IPS-NIHi11 (cell line): Measurements from ENCODE around the gene VIPR2.
"Not testable (repeated sequence)": the region's sequence is repeated elsewhere in the genome, so short reads cannot be mapped to it uniquely, and the experiment has no call there.

Experiments used
- DNase-seq: peaks from one replicate; pipeline ENCODE4 v3.0.0; 2012; ENCODE audit warnings: mixed read lengths, low spot score

The VIPR2 gene

DNA sequence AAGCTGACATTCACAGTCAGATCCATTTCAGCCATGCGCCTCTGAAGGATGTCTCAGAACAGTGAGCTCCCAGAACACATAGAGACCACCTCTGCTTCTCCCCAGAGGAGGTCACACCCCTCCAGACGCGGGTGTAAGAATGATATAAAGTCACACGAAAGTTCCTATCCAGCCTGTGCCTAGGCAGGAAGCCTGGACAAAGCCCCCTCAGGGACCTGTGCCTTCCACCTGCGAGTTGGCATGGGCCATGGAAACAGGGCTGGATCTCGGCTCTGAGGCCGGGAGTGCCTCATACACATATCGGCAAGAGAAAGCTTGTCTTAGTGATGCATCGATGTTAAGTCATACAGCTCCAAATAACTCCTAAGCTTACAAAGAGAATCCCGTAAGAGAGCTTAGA lies 5.0 kb downstream of the VIPR2 start:
- no peak for DNase-seq

DNA sequence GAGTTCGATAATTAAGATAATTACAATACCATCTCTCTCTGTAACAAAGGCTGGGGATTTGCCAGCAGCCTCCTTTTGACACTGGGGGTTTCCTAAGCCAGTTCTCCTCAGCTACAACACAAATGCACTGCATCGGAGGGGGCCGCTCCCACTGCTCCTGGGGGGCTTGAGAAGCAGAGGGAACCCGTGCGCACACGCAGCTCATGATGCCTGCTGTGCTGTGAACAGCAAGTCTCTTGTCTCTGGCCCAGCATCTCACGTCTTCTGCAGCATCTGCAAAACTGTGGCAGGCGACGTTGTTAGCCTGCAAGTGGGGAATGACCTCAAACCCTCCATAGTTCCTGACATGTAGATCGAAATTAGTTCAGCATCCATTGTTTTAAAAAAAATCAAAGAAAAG lies 5.5 kb downstream of the VIPR2 start:
- DNase-seq, result no peak

DNA sequence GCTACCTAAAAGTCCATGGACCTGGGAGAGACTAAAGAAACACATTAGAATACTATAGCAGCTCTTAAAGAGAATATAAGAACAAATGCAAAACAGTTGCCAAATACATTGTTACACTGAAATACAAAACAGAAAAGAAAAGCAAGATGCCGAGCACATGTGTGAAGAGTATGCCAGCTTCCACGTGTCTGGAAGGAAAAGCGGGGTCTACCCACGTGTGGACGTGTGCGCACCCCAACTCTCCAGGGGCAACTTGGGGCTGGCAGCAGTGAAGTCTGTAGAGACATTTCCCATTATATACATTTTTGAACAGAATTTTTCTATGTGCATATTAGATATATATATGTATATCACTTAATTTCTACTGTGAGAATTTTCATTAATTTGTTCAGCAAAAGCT lies 6.2 kb downstream of the VIPR2 start:
- no peak for DNase-seq

DNA sequence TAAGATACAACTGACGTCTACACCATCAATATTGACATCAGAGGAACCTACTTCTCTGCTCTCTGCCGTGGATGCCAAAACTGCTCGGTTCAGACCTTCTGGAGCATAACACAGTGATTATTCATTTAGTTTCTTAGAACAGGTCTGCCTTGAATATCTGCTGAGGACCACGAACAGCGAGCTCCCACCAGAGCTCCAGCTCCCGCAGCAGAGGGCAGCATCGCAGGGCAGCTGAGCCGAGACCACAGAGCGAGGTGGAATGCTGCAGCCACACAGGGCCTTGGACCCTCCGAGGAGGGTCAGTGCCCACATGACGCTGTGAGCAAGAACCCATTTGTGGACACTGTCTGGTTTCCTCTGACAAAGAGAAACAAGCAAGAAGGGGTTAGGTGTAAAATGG lies 6.8 kb downstream of the VIPR2 start:
- DNase-seq, result no peak

DNA sequence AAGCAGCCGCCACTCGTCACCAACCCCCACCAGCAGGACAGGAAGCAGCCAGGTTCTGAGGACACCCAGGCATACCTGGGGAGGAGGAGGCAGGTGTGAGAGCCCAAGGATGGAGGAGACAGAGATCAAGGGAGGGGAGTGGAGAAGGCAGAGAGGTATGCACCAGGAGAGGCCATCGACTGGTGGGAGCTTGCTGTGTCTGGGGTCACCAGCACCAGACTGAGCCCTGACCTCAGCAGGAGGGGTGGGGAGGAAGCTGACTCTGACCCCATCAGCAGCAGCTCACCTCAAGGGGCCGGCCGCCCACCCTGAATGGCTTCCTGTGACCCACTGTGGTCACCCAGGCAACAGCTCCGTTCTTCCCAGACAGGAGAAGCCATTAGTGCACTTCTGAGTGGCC lies 7.8 kb downstream of the VIPR2 start:
- no peak for DNase-seq

DNA sequence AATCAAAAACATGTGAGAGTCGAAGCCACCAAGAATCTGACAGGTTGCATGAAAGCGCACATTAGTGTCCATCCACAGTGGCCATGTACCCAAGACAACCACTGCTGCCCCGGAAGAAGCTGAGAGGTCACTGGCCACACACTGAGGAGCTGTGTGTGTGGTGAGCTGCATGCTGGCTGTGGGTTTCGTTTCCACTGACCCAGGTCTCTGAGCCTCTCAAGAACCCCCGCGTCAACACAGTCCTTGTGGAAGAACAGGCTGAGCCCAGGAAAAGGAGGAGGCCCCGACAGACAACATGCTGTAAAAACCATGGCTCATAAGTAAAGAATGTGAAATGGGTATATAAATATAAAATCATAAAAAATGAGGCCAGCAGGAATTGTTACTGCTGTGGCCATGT lies 8.2 kb downstream of the VIPR2 start:
- DNase-seq, result no peak

DNA sequence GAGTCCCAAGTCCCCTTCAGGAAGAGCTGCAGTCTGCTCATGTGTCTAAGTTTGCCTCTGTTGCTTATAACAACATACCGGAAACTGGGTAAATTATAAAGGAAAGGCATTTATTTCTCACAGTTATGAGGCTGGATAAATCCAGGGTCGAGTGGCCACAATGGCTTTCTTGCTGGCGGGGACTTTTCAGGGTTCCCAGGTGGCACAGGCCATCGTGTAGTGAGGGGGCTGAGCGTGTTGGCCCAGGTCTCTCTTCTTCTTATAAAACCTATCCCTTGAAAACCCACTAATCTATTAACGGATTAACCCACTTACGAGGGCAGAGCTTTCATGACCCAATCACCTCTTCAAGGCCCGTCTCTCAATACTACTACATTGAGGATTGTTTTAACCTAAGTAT lies 8.7 kb downstream of the VIPR2 start:
- DNase-seq, result no peak

DNA sequence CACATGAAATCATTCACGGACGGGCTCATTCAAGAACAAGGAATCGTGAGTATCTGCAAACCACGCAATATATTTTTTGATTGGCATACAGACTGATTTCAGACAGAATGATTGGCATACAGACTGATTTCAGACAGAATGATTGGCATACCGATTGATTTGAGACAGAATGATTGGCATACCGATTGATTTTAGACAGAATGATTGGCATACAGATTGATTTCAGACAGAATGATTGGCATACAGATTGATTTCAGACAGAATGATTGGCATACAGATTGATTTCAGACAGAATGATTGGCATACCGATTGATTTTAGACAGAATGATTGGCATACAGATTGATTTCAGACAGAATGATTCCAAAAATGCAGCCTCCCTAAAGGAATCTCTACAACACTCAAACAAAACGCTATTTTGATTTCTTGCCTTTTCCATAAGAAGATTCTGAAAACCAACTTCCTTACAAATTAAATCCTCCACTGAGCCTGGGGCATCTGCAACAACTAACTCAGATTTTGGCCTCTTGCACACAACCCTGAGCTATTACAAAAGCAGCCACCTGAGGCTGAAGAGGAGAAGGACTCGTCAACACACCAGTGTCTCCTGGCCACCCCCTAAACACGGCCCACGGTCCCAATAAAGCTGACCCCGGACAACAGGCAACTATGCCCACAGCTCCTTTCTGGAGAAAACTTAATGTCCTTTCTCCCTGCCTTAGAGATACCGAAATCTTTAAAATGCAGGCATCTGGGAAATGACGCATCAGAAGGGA lies 11.8 kb downstream of the VIPR2 start:
- not testable (repeated sequence) for DNase-seq

DNA sequence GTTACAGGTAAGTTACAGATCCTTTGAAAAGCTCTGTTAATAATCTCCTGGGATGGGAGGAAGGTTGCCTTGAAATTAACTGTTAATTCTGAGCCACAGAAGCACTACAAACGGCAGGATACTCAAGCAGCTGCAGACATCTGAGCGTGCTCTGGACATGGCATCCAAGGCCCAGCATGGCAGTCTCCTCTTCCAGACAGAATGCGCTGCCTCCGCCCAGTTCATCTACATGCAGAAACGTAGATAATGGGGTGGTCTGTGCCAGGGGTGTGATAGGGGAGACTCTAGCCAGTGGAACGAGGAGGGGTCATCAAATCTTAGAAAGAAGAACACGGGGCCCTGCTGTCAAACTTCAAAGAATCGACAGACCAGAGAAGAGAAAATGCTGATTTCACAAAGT lies 13.8 kb downstream of the VIPR2 start:
- DNase-seq, result no peak

DNA sequence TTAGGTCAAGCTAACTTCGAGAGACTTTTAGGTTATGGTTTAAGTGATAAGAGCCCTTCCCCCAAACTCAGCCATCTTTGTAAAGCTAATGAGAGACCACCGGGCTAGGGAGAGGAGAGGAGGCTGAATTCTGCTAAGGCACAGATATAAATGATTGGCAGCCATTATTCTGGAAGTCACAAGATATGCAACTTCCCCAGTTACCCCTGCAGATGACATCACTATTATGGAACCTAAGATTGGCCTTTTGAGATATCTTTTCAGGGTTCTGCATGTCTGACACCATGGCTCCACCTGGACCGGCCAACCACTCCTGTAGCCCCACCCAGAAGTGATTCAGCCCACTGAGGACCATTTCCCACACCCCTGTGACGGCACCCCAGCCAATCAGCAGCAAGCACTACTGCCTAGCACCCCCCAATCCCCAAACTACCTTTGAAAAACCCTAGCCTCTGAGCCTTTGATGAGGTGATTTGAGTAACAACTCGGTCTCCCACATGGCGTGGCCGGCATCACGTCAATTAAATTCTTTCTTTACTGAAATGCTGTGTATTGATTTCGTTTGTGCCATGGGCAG lies 14.4 kb downstream of the VIPR2 start:
- DNase-seq, result no peak

DNA sequence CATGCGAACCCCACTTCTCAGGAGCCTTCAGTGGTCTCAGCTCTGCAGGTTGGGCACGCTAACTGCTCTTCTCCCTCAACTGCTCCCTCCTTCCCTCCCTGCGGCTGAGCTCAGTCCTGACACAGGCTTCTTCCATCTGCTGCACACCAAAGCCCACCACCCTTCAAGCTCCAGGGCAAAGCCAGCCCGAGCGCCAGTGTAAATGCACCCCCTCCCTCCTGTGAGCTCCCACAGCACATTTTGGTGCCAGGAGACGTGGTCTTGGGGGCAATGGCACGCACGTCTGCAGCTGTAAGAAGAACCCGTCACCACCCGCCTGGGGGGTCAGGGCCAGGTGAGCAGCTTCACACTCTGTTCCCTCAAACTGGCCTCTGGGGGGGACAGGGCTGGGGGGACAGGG lies 15.9 kb downstream of the VIPR2 start:
- DNase-seq, result no peak

DNA sequence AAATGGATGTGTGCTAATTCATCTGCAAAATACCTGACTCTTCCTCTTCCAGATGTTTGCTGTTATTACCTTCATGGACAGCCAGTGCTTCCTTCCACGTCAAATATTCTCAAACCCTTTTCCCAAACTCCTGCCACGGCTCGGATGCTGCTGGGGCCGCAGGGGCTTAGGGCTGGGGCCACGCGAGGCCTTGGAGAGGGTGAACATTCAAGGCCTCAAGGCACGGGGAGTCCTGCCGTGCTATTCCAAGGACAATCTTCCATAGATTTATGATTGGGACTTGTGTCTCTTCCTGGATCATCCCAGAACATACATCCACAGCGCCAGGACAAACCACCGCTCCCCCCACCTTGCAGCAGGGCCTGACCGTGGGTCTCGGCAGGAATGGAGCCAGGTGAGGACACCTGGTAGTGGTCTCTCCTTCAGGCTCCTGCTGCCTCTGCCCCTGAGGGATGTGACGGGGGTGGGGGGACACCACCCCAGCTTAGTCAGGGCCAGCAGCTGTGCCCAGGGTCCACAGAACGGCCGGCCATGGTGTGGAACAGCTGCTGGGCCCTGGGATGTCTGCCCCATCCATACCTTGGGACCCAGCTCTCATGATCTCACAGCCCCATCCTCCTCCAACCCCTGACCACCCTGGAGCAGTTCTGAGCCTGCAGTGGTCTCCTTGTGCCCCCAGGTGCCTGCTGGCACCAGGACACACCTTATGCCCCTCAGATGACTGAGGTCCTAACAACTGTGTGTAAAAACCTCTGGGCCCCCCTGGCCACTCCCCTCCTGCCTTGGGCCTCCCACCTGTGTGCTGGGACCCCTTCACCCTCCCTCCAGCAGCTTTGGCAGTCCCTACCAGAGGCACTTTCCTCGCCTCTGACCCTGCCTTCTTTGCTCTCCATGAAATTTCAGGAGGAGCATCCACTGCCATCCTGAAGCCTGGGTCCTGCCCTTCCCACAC lies 16.7 kb downstream of the VIPR2 start:
- no peak for DNase-seq

DNA sequence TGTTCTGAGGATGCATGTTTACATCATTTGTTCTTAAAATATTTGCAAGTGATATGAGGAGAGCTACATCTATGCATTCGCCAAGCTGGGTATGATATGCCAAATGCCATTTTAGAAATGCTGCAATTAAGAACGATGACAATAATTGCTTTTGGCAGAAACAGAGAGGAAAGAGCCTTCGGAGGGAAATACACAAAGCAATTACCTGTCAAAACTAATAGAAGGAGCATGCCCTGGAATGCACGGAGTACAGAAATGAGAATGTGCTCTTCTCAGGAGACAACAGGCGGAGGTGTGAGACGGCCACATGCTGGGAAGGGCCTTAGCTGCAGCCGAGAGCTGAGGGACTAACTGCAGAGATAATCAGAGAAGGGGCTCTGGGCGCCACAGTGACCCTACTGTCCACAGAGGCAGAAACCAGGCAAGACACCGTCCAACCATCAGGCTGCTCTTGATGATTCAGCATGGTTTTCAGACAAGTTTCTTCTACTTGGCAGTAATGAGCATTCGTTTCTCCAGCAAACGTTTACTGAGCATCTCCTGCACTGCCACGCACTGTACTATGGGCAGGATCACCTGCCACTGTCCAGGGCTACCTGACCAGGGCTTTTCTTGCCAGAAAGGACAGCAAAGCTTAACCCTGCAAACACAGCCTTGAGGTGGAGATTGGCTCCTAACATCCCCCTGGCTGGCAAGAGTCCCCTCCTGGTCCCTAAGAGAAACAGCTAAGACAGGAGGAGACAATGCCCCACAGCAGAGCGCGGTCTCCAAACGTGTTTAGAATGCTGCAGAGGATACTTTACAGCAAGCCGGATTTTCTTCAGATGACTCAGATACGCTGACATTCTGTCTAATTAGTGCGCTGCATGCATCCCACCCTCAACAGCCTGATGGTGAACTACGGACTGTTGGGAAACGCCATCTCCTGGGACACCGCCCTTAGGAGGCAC lies 18.1 kb downstream of the VIPR2 start:
- no peak for DNase-seq

DNA sequence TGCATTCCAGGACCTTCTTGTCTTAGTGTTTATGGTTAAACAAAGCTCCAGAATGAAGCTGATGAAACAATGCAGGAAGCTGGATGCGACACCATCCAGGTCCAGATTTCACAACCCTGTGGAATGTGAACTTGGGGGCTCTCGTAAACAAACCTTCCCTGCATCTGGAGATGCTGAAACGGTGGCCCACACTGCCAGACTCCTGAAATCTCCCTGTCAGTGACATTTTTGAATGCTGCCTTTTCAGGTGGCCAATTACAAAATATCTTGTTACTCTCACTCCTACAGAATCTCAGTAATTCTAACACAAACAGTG lies 18.8 kb downstream of the VIPR2 start:
- DNase-seq, result no peak

DNA sequence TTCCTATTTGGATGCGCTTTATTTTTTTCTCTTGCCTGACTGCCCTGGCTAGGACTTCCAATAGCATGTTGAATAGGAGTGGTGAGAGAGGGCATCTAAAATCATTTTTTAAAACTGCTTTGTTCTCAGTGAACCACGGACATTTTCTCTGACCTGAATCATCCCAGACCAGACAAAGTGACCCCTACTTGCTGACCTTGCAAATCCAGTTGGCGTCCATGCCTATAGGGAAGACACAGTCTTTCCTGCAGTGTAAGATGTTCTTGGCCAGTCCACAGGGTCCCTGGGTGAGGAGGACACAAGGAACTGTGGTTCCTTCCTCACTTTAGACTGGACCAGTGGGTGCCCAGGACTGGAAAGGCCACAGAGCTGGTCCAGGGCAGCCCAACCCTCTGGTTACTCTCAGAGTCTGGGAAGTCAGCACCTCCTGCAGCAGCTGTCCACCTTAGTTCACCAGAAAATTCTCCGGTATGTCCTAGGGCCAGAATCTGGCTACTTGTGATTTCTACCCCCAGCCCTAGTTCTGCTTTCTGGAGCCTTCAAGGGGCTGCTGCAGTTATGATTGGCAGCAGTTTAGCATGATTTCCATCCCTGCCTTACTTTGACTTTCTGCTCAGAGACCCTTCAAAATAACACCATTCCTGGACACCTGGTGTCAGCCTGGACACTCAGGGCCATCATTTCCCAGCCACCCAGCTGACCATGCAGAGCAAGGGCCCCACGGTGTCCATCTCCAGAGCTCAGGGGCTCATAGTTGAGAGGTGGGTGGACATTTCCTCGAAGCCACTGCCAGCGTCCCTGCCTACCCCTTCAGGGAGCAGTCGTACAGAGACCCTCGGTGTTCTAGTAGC lies 19.3 kb downstream of the VIPR2 start:
- DNase-seq, result no peak

DNA sequence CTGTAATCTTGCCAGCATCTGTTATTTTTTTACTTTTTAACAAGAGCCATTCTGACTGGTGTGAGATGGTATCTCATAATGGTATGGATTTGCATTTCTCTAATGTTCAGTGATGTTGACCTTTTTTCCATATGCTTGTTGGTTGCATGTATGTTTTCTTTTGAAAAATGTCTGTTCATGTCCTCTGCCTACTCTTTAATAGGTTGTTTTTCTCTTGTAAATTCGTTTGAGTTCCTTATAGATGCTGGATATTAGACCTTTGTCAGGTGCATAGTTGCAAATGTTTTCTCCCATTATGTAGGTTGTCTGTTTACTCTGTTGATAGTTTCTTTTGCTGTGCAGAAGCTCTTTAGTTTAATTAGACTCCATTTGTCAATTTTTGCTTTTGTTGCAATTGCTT lies 20.9 kb downstream of the VIPR2 start:
- not testable (repeated sequence) for DNase-seq

DNA sequence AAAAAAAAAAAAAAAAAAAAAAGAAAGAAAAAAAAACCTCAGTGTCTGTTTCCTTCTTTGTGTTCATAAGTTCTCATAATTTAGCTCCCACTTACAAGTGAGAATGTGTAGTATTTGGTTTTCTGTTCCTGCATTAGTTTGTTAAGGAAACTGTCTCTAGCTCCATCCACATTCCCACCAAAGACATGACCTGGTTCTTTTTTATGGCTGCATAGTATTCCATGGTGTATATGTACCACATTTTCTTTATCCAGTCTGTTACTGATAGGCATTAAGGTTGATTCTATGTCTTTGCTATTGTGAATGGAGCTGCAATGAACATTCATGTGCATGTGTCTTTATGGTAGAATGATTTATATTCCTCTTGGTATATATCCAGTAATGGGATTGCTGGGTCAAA lies 21.4 kb downstream of the VIPR2 start:
- DNase-seq, result not testable (repeated sequence)

DNA sequence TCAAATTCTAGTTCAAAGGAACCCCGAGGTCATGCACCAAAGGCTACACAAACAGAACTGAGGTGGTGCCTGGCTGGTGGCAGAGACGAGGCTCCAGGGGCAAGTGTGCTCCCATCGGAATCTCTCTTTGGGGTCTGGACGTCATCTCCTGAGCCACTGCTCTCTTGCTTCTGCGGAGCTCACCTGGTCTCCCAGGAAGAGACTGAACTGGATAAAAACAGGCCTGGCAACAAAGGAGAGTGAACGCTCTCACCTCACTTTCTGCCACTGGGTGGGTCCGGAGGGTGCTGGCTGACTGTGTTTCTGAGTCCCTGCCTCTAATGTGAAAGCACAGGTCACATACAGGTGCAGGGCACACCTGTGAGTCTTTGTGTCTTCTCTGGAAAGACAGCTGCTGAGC lies 22.4 kb downstream of the VIPR2 start:
- DNase-seq, result no peak

DNA sequence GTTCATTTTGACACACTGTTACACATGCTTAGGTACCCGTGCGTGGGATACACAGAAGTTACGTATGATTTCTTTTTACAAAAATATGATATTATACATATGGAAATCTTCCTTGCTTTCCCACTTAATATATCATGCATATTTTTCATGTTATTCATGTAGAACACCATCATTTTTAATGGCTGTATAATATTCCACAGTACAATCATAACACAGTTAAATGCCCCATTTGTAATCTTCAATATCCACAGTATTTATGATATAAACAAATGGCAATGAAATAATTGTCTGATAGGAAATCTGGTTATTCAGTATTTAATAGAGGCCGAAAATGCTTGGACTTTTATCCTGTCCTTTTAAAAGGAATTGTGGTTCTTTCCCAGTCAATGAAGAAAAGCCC lies 23.2 kb downstream of the VIPR2 start:
- DNase-seq, result no peak

DNA sequence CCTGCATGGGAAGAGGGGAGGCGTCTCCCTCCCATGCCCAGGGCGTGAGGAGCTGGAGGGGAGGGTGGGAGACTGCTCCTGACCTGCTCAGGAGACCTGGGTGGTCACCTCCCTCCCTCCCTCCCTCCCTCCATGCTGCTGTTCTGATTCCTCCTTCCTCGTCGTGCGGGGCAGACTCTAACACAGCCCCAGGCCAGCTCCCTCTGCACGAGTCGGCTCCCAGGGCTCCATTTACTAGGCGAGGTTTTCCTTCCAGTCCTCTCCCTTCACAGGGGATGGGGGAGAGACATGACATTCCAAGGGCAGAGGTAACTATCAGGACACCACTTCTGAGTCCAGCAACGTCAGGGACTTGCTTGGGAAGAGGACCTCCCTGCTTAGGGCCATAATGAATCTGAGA lies 23.6 kb downstream of the VIPR2 start:
- DNase-seq, result no peak

DNA sequence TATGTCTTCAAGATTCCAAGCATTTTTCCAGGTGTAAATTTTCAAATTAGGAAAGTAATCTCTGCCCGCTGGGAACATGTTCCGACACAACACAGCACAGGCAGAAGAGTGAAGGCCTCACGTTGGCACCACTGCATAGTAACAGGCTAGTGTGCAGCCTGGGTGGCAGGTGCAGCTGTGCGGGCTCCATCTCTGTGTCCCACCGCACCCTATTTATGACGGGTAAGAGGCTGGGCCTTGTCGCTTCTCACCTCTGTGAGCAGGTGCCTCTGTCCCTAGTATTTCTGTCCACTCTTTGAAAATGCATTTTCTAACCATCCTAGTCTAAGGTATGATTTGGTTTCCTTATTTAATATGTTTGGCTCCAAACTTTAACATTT lies 24.1 kb downstream of the VIPR2 start:
- no peak for DNase-seq
